CD14-positive monocyte (primary cell): ENCODE measurements around the gene RPUSD4. TPM values are rescaled to one million over a fixed set of nuclear protein-coding genes. Genes with fewer than 3 reads are reported as not detected.

Experiments used
- DNase-seq, 3 donors: peaks; one replicate each; pipeline ENCODE4 v3.0.0-alpha.2; 2011 to 2022
- H2AFZ ChIP-seq: 2 replicates; pipeline ENCODE4 v1.6.0; 2012; ENCODE audit warnings: mild to moderate bottlenecking, low read depth, low read length, inconsistent platforms; ENCODE audit not compliant: insufficient read depth, poor library complexity, severe bottlenecking
- H3K27ac ChIP-seq, 2 donors: 1 replicate in 1 of 2; 2 replicates in 1 of 2; pipeline ENCODE4 v1.5.1; 2012 to 2013; ENCODE audit warnings: low read length in 2 of 2, control low read depth in 1 of 2, inconsistent platforms in 1 of 2, low read depth in 1 of 2, mild to moderate bottlenecking in 1 of 2
- H3K27me3 ChIP-seq, 2 donors: one replicate each; pipeline versions ENCODE4 v1.6.0 to v1.6.1; 2011 to 2013; ENCODE audit warnings: low read length in 2 of 2; ENCODE audit not compliant: control insufficient read depth in 2 of 2, insufficient read depth in 2 of 2
- H3K36me3 ChIP-seq, 2 donors: replicated peaks in 1 of 2; 1 replicate in 1 of 2; 2 replicates in 1 of 2; pipeline versions ENCODE4 v1.5.1 to v1.6.1; 2012 to 2013; ENCODE audit warnings: low read length in 2 of 2, control low read depth in 1 of 2, inconsistent platforms in 1 of 2, mild to moderate bottlenecking in 1 of 2; ENCODE audit not compliant: insufficient read depth in 2 of 2, control insufficient read depth in 1 of 2
- H3K4me1 ChIP-seq, 2 donors: 1 replicate in 1 of 2; 2 replicates in 1 of 2; pipeline versions ENCODE4 v1.5.1 to v1.6.1; 2012 to 2013; ENCODE audit warnings: low read length in 2 of 2, control low read depth in 1 of 2, inconsistent platforms in 1 of 2, mild to moderate bottlenecking in 1 of 2, moderate library complexity in 1 of 2; ENCODE audit not compliant: insufficient read depth in 2 of 2, control insufficient read depth in 1 of 2
- H3K4me2 ChIP-seq: replicated peaks from 2 replicates; pipeline ENCODE3; 2012; ENCODE audit warnings: low read length, moderate library complexity, mild to moderate bottlenecking; ENCODE audit not compliant: poor library complexity, severe bottlenecking; ENCODE audit errors: extremely low read depth
- H3K4me3 ChIP-seq, 3 experiments: fragments of 200-600 bp in 1 of 3; sonication (generic) in 1 of 3; replicated peaks in 1 of 3; 1 replicate in 2 of 3; 2 replicates in 1 of 3; pipeline ENCODE4 v1.5.1; 2011 to 2013; ENCODE audit warnings: low read length in 3 of 3, mild to moderate bottlenecking in 3 of 3, control low read depth in 2 of 3, low read depth in 2 of 3, inconsistent platforms in 1 of 3, moderate library complexity in 1 of 3
- H3K79me2 ChIP-seq: 2 replicates; pipeline ENCODE4 v1.6.0; 2012; ENCODE audit warnings: mild to moderate bottlenecking, control low read depth, inconsistent platforms, low read length, moderate library complexity; ENCODE audit not compliant: insufficient read depth
- H3K9ac ChIP-seq: 2 replicates; pipeline ENCODE4 v1.6.0; 2017; ENCODE audit warnings: low read length, mild to moderate bottlenecking; ENCODE audit not compliant: insufficient read depth, poor library complexity, severe bottlenecking
- H3K9me3 ChIP-seq, 2 donors: replicated peaks in 1 of 2; 1 replicate in 1 of 2; 2 replicates in 1 of 2; pipeline versions ENCODE4 v1.5.1 to v1.6.1; 2012 to 2013; ENCODE audit warnings: low read length in 2 of 2, control low read depth in 1 of 2; ENCODE audit not compliant: control insufficient read depth in 1 of 2, insufficient read depth in 1 of 2
- H4K20me1 ChIP-seq: 2 replicates; pipeline ENCODE4 v1.6.0; 2012; ENCODE audit warnings: mild to moderate bottlenecking, low read length, control low read depth, moderate library complexity; ENCODE audit not compliant: insufficient read depth
- H3K27ac Mint-ChIP-seq, 7 donors: one replicate each; pipeline ENCODE4 v1.8.0; 2020; ENCODE audit warnings: mild to moderate bottlenecking in 7 of 7, mixed read lengths in 7 of 7, moderate library complexity in 6 of 7, inconsistent platforms in 2 of 7
- H3K27me3 Mint-ChIP-seq, 3 donors: one replicate each; pipeline ENCODE4 v1.8.0; 2021 to 2022; ENCODE audit warnings: low read depth in 3 of 3, mild to moderate bottlenecking in 3 of 3, mixed read lengths in 3 of 3, moderate library complexity in 3 of 3, inconsistent platforms in 1 of 3
- H3K36me3 Mint-ChIP-seq, 2 donors: one replicate each; pipeline ENCODE4 v1.8.0; 2020; ENCODE audit warnings: mixed read lengths in 2 of 2, inconsistent platforms in 1 of 2, mild to moderate bottlenecking in 1 of 2
- H3K4me1 Mint-ChIP-seq: one replicate; pipeline ENCODE4 v1.8.0; 2020; ENCODE audit warnings: mild to moderate bottlenecking, mixed read lengths
- H3K4me3 Mint-ChIP-seq, 2 donors: one replicate each; pipeline ENCODE4 v1.8.0; 2020; ENCODE audit warnings: mild to moderate bottlenecking in 2 of 2, mixed read lengths in 2 of 2, moderate library complexity in 1 of 2
- H3K9me3 Mint-ChIP-seq, 7 donors: one replicate each; pipeline ENCODE4 v1.8.0; 2020 to 2022; ENCODE audit warnings: mixed read lengths in 7 of 7, mild to moderate bottlenecking in 6 of 7, moderate library complexity in 6 of 7, inconsistent platforms in 2 of 7
- WGBS: methylation state at CpG from one replicate; pipeline ENCODE4 v1.1.5; 2013; ENCODE audit warnings: missing lambda C conversion rate; ENCODE audit not compliant: insufficient coverage; 5-methylcytosine and 5-hydroxymethylcytosine counted together
- intact Hi-C, 2 donors: fragments of 100-400 bp; cut with micrococcal nuclease; formaldehyde crosslinking; loops; one replicate each; pipeline versions ENCODE4 v1.15.0 to v1.15.1; 2023
- polyA plus RNA-seq, 3 donors: library from polyadenylated mRNA; depleted of rRNA in 1 of 3; unstranded in 2 of 3; stranded (reverse) in 1 of 3; fragments of 300-500 nt in 2 of 3; fragments of >200 nt in 1 of 3; fragmentation: Illumina TruSeq in 2 of 3; gene quantifications; 1 replicate in 2 of 3; 2 replicates in 1 of 3; pipeline ENCODE4 v1.2.3, GENCODE V29; 2012 to 2021
- TF ChIP-seq, protein P1 (sequence below): fragments of 200-600 bp; IDR thresholded peaks from one replicate; pipeline ENCODE4 v1.8.0; 2022; ENCODE audit warnings: antibody characterized with exemption, mild to moderate bottlenecking

Gene RPUSD4
- polyA plus RNA-seq, 3 donors: 9.0 to 15.5 (median 10.3) TPM

DNA sequence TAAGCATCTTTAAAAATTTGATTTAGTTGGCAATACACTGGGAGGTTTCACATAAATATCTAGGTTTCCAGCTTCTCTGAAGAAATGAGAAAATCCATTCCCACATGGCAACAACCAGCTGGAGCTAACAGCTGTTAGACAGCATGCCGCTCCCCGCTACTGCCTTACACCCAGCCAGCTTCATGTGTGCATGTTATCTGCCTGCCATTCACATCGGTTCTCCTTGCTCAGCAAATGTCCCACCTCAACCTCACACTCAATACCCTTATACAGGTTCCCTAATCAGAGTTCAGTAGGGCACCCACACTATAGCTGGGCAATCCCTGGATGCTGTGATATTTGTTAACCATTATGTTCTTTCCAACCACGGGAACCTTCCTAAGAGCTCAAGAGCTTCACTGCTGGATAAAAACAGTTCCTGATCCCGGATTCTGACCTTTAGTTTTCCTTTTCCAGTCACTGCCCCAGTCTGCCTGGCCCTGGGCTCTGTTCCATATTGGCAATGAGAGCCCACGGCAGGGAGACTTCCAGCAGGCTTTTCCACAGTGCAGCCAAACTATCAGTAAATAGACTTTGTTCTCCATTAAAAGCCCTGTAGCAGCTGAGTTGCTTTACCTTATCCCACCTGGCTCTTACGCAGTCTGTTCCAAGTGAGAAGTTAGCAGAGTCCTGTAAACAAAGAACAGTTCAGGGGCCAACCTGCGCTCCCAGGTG is 8.6 kb downstream of the RPUSD4 start:
- Mint-ChIP-seq H3K9me3 (peaks cover 5 to 8% (median 6%) of the 10 kb centered on the region in 7 donors), H3K27me3 (peaks cover 0 to 5% (median 0%) of the 10 kb centered on the region in 3 donors), H3K4me1 (no peaks in the 10 kb centered on the region), H3K36me3 (peaks cover 89 to 97% of the 10 kb centered on the region in 2 donors), H3K27ac (no peak overlapping the region), H3K4me3 (no peak overlapping the region)
- DNase-seq: no peak
- WGBS: 84% methylated on average over 7 of the region's 8 CpGs
- Histone ChIP-seq H3K79me2 (no peaks in the 10 kb centered on the region), H3K27ac (no peak overlapping the region), H3K4me2 (no peak overlapping the region), H3K4me1 (no peaks in the 10 kb centered on the region), H3K36me3 (peaks cover 85 to 100% of the 10 kb centered on the region in 2 donors), H3K27me3 (no peaks in the 10 kb centered on the region), H4K20me1 (no peaks in the 10 kb centered on the region), H3K9ac (no peak overlapping the region), H2AFZ (no peak overlapping the region), H3K4me3 (no peak overlapping the region), H3K9me3 (peaks cover 4 to 8% of the 10 kb centered on the region in 2 donors)
- intact Hi-C loops: no loop called here
- TF ChIP-seq, protein P1, sequence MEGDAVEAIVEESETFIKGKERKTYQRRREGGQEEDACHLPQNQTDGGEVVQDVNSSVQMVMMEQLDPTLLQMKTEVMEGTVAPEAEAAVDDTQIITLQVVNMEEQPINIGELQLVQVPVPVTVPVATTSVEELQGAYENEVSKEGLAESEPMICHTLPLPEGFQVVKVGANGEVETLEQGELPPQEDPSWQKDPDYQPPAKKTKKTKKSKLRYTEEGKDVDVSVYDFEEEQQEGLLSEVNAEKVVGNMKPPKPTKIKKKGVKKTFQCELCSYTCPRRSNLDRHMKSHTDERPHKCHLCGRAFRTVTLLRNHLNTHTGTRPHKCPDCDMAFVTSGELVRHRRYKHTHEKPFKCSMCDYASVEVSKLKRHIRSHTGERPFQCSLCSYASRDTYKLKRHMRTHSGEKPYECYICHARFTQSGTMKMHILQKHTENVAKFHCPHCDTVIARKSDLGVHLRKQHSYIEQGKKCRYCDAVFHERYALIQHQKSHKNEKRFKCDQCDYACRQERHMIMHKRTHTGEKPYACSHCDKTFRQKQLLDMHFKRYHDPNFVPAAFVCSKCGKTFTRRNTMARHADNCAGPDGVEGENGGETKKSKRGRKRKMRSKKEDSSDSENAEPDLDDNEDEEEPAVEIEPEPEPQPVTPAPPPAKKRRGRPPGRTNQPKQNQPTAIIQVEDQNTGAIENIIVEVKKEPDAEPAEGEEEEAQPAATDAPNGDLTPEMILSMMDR: no peak

DNA sequence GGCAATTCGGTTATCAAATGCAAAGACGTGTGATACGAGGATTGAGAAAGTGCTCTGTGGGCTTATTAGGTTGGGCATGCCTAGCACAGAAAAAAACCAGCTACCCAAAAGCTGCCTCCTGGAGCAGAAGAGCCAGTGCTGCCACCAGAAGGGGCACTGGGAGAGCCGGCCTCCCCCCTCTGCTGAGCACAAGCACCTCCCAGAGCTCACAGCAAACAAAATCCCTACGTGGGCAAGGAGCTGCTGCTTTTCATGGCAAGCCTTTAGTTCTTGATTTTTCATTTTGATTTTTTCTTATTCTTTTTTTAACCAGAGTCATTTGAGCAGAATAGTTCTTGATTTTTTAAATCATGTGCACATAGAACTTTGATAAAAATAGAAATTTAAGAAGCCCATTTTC is 12.8 kb downstream of the RPUSD4 start:
- H3K27me3 Mint-ChIP-seq: peaks cover 0 to 3% (median 1%) of the 10 kb centered on the region in 3 donors
- peak overlapping the region in 1 of 7 donors; percentile 37 for H3K27ac Mint-ChIP-seq

More for the DNA sequence above, 12.8 kb downstream of the RPUSD4 start:
- peaks cover 72 to 94% of the 10 kb centered on the region in 2 donors for H3K36me3 ChIP-seq
- H3K9me3 ChIP-seq: peaks cover 15 to 16% of the 10 kb centered on the region in 2 donors
- WGBS: 100% methylated on average over 4 of the region's 5 CpGs
- no peak overlapping the region for H3K9ac ChIP-seq
- no peak overlapping the region for H3K27ac ChIP-seq
- no peak for DNase-seq
- no peaks in the 10 kb centered on the region for H3K27me3 ChIP-seq
- no peak overlapping the region for H3K4me3 Mint-ChIP-seq
- TF ChIP-seq, protein P1: no peak
- no peaks in the 10 kb centered on the region for H3K79me2 ChIP-seq
- H3K4me2 ChIP-seq: no peak overlapping the region
- no peak overlapping the region for H3K4me3 ChIP-seq
- no peaks in the 10 kb centered on the region for H3K4me1 ChIP-seq
- peaks cover 14 to 23% (median 17%) of the 10 kb centered on the region in 7 donors for H3K9me3 Mint-ChIP-seq
- no peak overlapping the region for H2AFZ ChIP-seq
- intact Hi-C loops: no loop called here
- no peaks in the 10 kb centered on the region for H3K4me1 Mint-ChIP-seq
- H4K20me1 ChIP-seq: no peaks in the 10 kb centered on the region
- peaks cover 77 to 91% of the 10 kb centered on the region in 2 donors for H3K36me3 Mint-ChIP-seq
